Kidney (tissue), 14 donors: ENCODE data around the gene SAMD14. TPM values are rescaled to one million over a fixed set of nuclear protein-coding genes. Genes with fewer than 3 reads are reported as not detected.
A peak's percentile ranks its signal among the peaks of the same experiment; 100 is the strongest.

Source experiments
- DNase-seq, 5 donors: peaks; one replicate each; pipeline ENCODE4 v3.0.0-alpha.2; 2013 to 2020
- FAIRE-seq: peaks from 2 replicates; lab custom pipeline; 2012; peaks lifted over from hg19 to GRCh38; lab: Jason Lieb, UNC
- H3K27ac ChIP-seq, 2 donors: one replicate each; pipeline ENCODE4 v1.7.0; 2013; ENCODE audit warnings: low read depth in 2 of 2, low read length in 2 of 2, inconsistent platforms in 1 of 2
- H3K27me3 ChIP-seq: one replicate; pipeline ENCODE4 v1.7.1; 2013; ENCODE audit warnings: low read length, inconsistent platforms; ENCODE audit not compliant: control insufficient read depth, insufficient read depth
- H3K36me3 ChIP-seq, 3 donors: one replicate each; pipeline versions ENCODE4 v1.7.0 to v1.7.1; 2013; ENCODE audit warnings: low read length in 3 of 3, control low read depth in 1 of 3, inconsistent platforms in 1 of 3; ENCODE audit not compliant: insufficient read depth in 3 of 3, control insufficient read depth in 2 of 3
- H3K4me1 ChIP-seq, 3 donors: one replicate each; pipeline versions ENCODE4 v1.7.0 to v1.7.1; 2013; ENCODE audit warnings: low read length in 3 of 3, inconsistent platforms in 1 of 3, low read depth in 1 of 3; ENCODE audit not compliant: control insufficient read depth in 2 of 3, insufficient read depth in 2 of 3
- H3K4me3 ChIP-seq, 3 donors: one replicate each; pipeline versions ENCODE4 v1.7.0 to v1.8.1; 2013; ENCODE audit warnings: low read length in 3 of 3, control low read depth in 1 of 3, inconsistent platforms in 1 of 3
- H3K9ac ChIP-seq, 3 donors: one replicate each; pipeline versions ENCODE4 v1.7.0 to v1.7.1; 2013; ENCODE audit warnings: low read length in 3 of 3, control low read depth in 1 of 3, inconsistent platforms in 1 of 3
- H3K9me3 ChIP-seq, 3 donors: one replicate each; pipeline versions ENCODE4 v1.7.0 to v1.7.1; 2013; ENCODE audit warnings: low read length in 3 of 3, control low read depth in 1 of 3, inconsistent platforms in 1 of 3; ENCODE audit not compliant: control insufficient read depth in 2 of 3, insufficient read depth in 1 of 3
- intact Hi-C: fragments of 100-400 bp; cut with DNase I; formaldehyde crosslinking; loops from one replicate; pipeline ENCODE4 v1.11.1; 2022
- polyA plus RNA-seq: library from polyadenylated mRNA; stranded (reverse); fragments of 350-450 nt; fragmentation: Illumina TruSeq; extraction: RNeasy Lipid Tissue Mini Kit (QIAGEN cat#74804); gene quantifications from one replicate; pipeline ENCODE4 v1.2.3, GENCODE V29; 2014; ENCODE audit warnings: low read depth, low replicate concordance; ENCODE audit not compliant: insufficient read depth
- total RNA-seq: library from RNA; stranded (reverse); fragmentation: NEBNext Ultra II Directional; extraction: Animal tissue kit (Norgen Biotek cat#: 25700); gene quantifications from one replicate; pipeline ENCODE4 v1.2.1, GENCODE V29; 2021
- TF ChIP-seq, protein P1 (sequence below): IDR thresholded peaks from 3 replicates; pipeline ENCODE4 v1.5.1; 2012; ENCODE audit warnings: mild to moderate bottlenecking, moderate library complexity, borderline replicate concordance; ENCODE audit not compliant: insufficient read depth; ENCODE audit errors: extremely low read depth
- donor health status: control.
- donor health status: control.
- donor health status: control.
- donor health status: control.
- donor health status: control.
- donor health status: DM: yes; HTN: yes; CAD: no.
- donor health status: Normal renal cell carcinoma (clear cell type).

Gene SAMD14
- total and polyA plus RNA-seq, 2 donors from 2014 or later, result 3.7 to 5.0 TPM

DNA sequence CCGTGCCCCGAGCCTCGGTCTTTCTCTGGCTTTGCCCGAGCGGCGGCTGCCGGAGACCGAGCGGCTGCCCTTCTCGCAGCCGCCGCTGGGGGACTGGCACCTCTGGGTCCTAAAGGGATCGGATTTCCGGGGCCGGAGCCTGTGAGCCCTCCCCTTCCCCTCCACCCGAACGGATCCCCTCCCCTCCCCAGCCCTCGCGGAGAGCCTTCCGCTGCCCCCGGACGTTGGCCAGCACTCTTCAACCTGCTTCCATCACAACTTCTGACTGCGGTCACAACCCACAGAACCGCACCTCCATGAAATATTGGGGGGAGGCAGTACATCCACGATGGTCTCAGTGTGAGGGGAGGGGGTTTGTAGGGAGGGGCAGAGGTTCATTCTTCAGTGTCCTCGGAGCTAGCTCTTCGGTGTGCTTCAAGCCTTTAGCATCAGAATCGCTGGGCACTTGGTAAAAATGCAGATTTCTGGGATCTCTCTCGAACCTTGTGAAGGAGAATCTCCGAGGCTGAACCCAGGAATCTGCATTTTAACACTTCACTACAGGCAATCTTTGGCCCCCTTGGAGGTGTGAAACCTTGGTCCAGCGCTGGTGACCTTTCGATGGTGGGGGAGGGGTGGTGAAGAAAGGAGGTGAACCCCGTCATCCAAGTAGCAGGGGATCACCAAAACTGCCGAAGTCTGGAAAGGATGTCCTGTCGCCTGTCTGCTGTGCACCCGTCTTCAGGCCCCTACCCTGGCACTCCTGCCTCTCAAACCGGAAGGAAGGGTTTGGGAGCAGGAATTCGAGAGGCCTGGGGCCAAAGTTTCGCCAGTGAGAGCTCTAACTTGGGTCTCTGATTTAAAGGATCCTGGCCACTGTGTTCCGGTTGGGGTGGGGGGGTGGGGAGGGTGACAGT lies 21.3 kb upstream of the SAMD14 start:
- Histone ChIP-seq H3K4me1 (peaks cover 0 to 41% (median 33%) of the 10 kb centered on the region in 3 donors), H3K36me3 (no peaks in the 10 kb centered on the region), H3K27me3 (no peaks in the 10 kb centered on the region), H3K9ac (peak overlapping the region; percentile 26 to 54 (median 52)), H3K27ac (peak overlapping the region; percentile 81 to 91), H3K9me3 (no peaks in the 10 kb centered on the region), H3K4me3 (peak overlapping the region; percentile 73 to 81 (median 77))
- intact Hi-C loops, result no loop called here
- TF ChIP-seq, protein P1, sequence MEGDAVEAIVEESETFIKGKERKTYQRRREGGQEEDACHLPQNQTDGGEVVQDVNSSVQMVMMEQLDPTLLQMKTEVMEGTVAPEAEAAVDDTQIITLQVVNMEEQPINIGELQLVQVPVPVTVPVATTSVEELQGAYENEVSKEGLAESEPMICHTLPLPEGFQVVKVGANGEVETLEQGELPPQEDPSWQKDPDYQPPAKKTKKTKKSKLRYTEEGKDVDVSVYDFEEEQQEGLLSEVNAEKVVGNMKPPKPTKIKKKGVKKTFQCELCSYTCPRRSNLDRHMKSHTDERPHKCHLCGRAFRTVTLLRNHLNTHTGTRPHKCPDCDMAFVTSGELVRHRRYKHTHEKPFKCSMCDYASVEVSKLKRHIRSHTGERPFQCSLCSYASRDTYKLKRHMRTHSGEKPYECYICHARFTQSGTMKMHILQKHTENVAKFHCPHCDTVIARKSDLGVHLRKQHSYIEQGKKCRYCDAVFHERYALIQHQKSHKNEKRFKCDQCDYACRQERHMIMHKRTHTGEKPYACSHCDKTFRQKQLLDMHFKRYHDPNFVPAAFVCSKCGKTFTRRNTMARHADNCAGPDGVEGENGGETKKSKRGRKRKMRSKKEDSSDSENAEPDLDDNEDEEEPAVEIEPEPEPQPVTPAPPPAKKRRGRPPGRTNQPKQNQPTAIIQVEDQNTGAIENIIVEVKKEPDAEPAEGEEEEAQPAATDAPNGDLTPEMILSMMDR, result peak; percentile 62
- FAIRE-seq (no peak), DNase-seq (peak; percentile 91 to 97 (median 94))

- H3K9ac ChIP-seq, result peak within 1 kb of the TSS; percentile 26 to 77 (median 54)
- peak in 1 of 5 donors; percentile 79 for DNase-seq
- H3K27ac ChIP-seq, result peak within 1 kb of the TSS; percentile 83 to 91
- H3K4me3 ChIP-seq, result peak within 1 kb of the TSS; percentile 73 to 81 (median 77)
- FAIRE-seq, result no peak
- H3K27me3 ChIP-seq, result no peaks in the 10 kb centered on the region
- no peaks in the 10 kb centered on the region for H3K36me3 ChIP-seq
- no peaks in the 10 kb centered on the region for H3K9me3 ChIP-seq
- peaks cover 0 to 47% (median 37%) of the 10 kb centered on the region in 3 donors for H3K4me1 ChIP-seq
- TF ChIP-seq, protein P1, result no peak
- intact Hi-C loops, result no loop called here
These were observed 20.5 kb upstream of the SAMD14 start, which contains the start of gene PPP1R9B for GRCh38 chr17:50150354-50151040. TSS of gene PPP1R9B (minus strand) at chr17:50150677. CDS start at chr17:50150513, 164 bp downstream.

- Histone ChIP-seq H3K4me1 (peaks cover 0 to 49% (median 37%) of the 10 kb centered on the region in 3 donors), H3K36me3 (peaks cover 0 to 3% (median 3%) of the 10 kb centered on the region in 3 donors), H3K9ac (peak overlapping the region in 2 of 3 donors; percentile 51 to 77), H3K27me3 (no peaks in the 10 kb centered on the region), H3K9me3 (no peaks in the 10 kb centered on the region), H3K4me3 (peak overlapping the region; percentile 48 to 62 (median 57)), H3K27ac (peak overlapping the region; percentile 83 to 88)
- intact Hi-C loops, result no loop called here
- TF ChIP-seq, protein P1, result no peak
- FAIRE-seq (no peak), DNase-seq (peak in 4 of 5 donors; percentile 47 to 89 (median 72))
These were observed 19.7 kb upstream of the SAMD14 start for GRCh38 chr17:50149417-50150353.
